ENCODE measurements around the gene HMGCR. TPM values are rescaled to one million over a fixed set of nuclear protein-coding genes. Genes with fewer than 3 reads are reported as not detected.

Gene HMGCR
- total RNA-seq, 2 donors from 2014 or later: 118 to 319 TPM

- no peak overlapping the region for H3K27ac ChIP-seq
- H3K4me1 ChIP-seq: no peaks in the 10 kb centered on the region
- no peak for DNase-seq
- no peak overlapping the region for H3K4me3 ChIP-seq
- intact Hi-C loops (cut with DNase I): no loop called here
- peaks cover 8% of the 10 kb centered on the region for H3K36me3 ChIP-seq
- H3K9me3 ChIP-seq: no peaks in the 10 kb centered on the region
- TF ChIP-seq CTCF (IDR thresholded peaks at IDR 0.05): no peak
- H3K9ac ChIP-seq (ENCODE audit: low read depth in 2 of 2, low read length in 2 of 2): no peak overlapping the region
- H3K27me3 ChIP-seq: no peaks in the 10 kb centered on the region
Measured at GRCh38 chr5:75342836-75343235, 5.8 kb downstream of the HMGCR start.

DNA sequence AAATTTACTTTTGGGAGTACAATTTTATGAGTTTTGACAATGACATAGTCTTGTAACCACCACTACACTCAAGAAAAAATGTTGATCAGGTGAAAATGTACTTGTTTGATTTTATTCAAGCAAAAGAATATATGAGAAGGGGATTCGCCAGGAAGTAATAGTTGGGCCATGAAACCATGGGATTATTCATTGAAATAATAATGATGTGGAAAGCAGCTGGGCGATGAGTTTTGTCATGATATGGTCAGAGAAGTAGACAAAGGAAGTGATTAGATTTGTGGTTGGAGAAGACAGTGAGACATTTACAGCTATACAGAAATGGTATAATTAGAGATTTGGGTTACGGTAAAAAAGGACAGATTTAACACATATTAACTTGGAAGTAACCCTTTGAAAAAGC, 11.2 kb downstream of the HMGCR start:
- peaks cover 8% of the 10 kb centered on the region for H3K36me3 ChIP-seq
- intact Hi-C loops (cut with DNase I): no loop called here
- TF ChIP-seq CTCF (IDR thresholded peaks at IDR 0.05): no peak

GRCh38 chr5:75349663-75350062, 12.6 kb downstream of the HMGCR start:
- no peak overlapping the region for H3K27ac ChIP-seq
- H3K4me1 ChIP-seq: no peaks in the 10 kb centered on the region
- TF ChIP-seq CTCF (IDR thresholded peaks at IDR 0.05): no peak
- H3K27me3 ChIP-seq: no peaks in the 10 kb centered on the region
- H3K36me3 ChIP-seq: peaks cover 14% of the 10 kb centered on the region
- intact Hi-C loops (cut with DNase I): loop anchor here (10.0 kb wide), 1 partner anchor 155 kb away; no protein-coding TSS in a partner anchor
- no peak overlapping the region for H3K9ac ChIP-seq (ENCODE audit: low read depth in 2 of 2, low read length in 2 of 2)
- H3K9me3 ChIP-seq: no peaks in the 10 kb centered on the region
- no peak for DNase-seq
- no peak overlapping the region for H3K4me3 ChIP-seq

More for the DNA sequence above, 11.2 kb downstream of the HMGCR start:
- no peak for DNase-seq
- no peaks in the 10 kb centered on the region for H3K9me3 ChIP-seq
- H3K4me1 ChIP-seq: no peaks in the 10 kb centered on the region
- H3K27ac ChIP-seq: no peak overlapping the region
- H3K27me3 ChIP-seq: no peaks in the 10 kb centered on the region
- H3K4me3 ChIP-seq: no peak overlapping the region
- no peak overlapping the region for H3K9ac ChIP-seq (ENCODE audit: low read depth in 2 of 2, low read length in 2 of 2)

DNA sequence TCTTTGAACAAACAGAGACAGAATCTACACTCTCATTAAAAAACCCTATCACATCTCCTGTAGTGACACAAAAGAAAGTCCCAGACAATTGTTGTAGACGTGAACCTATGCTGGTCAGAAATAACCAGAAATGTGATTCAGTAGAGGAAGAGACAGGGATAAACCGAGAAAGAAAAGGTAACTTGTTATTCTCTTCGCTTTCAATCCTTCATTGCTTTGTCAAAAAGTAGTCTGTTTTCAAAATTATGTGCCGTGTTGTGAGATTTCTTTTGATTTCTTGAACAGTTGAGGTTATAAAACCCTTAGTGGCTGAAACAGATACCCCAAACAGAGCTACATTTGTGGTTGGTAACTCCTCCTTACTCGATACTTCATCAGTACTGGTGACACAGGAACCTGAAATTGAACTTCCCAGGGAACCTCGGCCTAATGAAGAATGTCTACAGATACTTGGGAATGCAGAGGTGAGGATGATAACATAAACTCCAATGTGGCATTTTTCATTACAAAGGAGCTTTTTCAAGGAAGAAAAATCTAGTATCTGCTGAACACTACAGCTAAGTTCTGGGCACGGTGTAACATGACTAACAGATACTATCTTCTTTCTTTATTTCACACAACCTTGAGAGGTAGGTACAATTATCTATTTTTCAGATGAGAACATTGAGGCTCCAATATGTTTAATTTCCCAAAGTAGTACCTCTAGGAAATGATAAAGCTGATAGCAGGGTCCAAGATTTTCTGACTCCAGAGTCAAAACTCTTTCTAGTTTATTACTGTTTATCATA, 14.3 kb downstream of the HMGCR start:
- no peaks in the 10 kb centered on the region for H3K27me3 ChIP-seq
- H3K4me3 ChIP-seq: no peak overlapping the region
- no peak overlapping the region for H3K9ac ChIP-seq (ENCODE audit: low read depth in 2 of 2, low read length in 2 of 2)
- no peak for TF ChIP-seq CTCF (IDR thresholded peaks at IDR 0.05)
- H3K27ac ChIP-seq: no peak overlapping the region
- H3K4me1 ChIP-seq: no peaks in the 10 kb centered on the region
- intact Hi-C loops (cut with DNase I): loop anchor here (10.0 kb wide), 1 partner anchor 153 kb away; no protein-coding TSS in a partner anchor
- no peak for DNase-seq
- peaks cover 24% of the 10 kb centered on the region for H3K36me3 ChIP-seq
- H3K9me3 ChIP-seq: no peaks in the 10 kb centered on the region

DNA sequence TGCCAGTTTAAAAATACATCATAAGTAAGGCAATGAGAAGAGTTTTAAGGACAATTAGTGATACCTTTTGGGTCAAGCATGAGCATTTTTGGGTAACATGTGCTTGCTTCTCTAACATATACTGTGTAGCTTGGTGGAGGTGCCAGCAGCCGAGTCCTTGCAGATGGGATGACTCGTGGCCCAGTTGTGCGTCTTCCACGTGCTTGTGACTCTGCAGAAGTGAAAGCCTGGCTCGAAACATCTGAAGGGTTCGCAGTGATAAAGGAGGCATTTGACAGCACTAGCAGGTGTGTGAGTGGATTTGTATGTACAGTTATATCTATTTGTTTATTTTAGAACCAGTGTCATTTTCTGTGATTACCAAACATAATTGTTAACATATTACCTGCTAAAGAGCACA, 18.2 kb downstream of the HMGCR start:
- Histone ChIP-seq H3K4me3 (no peak overlapping the region), H3K27me3 (no peaks in the 10 kb centered on the region), H3K9me3 (no peaks in the 10 kb centered on the region), H3K36me3 (peaks cover 27% of the 10 kb centered on the region), H3K9ac (ENCODE audit: low read depth in 2 of 2, low read length in 2 of 2) (no peak overlapping the region), H3K4me1 (no peaks in the 10 kb centered on the region), H3K27ac (no peak overlapping the region)
- TF ChIP-seq CTCF (IDR thresholded peaks at IDR 0.05): no peak
- intact Hi-C loops (cut with DNase I): loop anchor here (10.0 kb wide), 1 partner anchor 150 kb away; no protein-coding TSS in a partner anchor
- no peak for DNase-seq

Measured in colonic mucosa (tissue), 4 donors.